GM21423 (cell line): ENCODE data around the gene CELF5.
"Not testable (repeated sequence)": the region's sequence is repeated elsewhere in the genome, so short reads cannot be mapped to it uniquely, and the experiment has no call there.

ENCODE experiments used
- ATAC-seq: cut with Tn5 transposase; IDR thresholded peaks from one replicate; pipeline ENCODE4 v1.9.1; 2021; ENCODE audit warnings: mild to moderate bottlenecking, moderate library complexity; ENCODE audit not compliant: unreplicated experiment

CELF5 gene

DNA sequence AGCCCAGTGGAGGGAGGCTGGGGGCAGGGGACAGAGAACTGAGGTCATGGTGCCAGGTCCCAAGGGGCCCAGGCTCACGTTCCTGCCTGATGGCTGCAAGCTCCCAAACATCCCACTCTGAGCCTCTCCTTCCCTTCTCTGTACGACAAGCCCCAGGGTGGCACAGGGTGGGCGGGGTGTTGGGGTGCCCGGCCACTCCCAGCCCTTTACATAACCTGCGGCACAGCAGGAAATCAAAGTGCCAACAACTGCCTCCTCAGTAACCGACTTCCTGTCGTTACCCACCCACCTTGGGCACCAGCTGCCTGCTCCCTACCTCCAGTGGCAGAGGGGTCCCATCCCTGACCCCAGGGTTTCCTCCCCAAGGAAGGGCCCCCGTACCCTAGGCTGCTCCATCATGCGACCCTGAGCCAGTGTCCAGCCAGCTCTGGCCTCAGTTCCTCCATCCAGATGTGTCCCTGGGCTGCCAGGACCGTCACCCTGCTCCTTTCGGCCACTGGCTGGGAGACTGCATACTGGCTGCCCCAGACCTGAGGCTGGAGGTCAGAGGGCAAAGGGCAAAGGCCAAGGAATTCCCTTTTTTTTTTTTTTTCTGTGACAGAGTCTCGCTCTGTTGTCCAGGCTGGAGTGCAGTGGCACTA is 114.2 kb downstream of the CELF5 start:
- ATAC-seq, result no peak

DNA sequence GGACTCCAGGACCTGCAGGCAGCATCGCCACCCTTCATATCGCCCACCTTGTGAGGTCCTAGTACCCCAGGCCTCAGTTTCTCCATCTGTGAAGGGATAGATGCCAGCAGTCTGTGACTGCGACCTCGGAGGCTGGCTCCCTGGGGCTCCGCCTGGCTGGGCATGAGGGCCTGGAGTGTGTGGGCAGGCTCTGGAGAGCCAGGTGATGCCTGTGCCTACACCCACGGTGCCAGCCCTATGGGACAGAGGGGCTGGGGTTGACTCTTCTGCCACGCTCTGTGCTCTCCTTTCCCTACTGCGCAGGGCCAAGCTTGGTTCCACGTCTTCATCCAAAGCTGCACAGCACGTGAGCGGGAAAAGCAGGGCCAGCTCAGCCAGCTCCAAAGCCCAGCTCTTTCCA is 115.9 kb downstream of the CELF5 start:
- no peak for ATAC-seq

DNA sequence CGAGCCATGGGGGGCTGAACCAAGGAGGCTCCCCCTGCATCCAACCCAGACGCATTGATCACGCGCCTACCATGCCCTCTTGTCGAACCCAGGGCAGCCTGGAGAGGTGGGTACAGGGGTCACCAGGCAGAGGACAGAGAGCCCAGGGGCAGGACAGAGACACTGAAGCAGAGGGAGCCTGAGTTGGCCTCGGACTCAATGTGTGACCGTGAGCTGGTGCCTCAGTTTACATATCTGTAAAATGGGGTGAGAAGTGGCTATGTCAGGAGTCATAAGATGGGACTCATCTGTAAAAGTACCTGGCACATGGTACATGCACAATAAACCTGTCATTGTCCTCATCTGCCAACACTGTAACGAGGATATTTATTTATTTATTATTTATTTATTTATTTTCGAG is 117.8 kb downstream of the CELF5 start:
- no peak for ATAC-seq

DNA sequence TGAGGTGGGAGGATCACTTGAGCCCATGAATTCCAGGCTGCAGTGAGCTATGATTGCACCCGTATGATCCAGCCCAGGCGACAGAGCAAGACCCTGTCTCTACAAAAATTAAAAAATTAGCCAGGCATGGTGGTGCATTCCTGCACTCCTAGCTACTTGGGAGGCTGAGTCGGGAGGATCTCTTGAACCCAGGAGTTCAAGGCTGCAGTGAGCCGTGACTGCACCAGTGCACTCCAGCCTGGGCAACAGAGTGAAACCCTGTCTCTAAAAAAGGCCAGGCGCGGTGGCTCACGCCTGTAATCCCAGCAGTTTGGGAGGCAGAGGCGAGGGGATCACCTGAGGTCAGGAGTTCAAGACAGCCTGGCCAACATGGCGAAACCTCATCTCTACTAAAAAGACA is 118.5 kb downstream of the CELF5 start:
- ATAC-seq, result not testable (repeated sequence)

DNA sequence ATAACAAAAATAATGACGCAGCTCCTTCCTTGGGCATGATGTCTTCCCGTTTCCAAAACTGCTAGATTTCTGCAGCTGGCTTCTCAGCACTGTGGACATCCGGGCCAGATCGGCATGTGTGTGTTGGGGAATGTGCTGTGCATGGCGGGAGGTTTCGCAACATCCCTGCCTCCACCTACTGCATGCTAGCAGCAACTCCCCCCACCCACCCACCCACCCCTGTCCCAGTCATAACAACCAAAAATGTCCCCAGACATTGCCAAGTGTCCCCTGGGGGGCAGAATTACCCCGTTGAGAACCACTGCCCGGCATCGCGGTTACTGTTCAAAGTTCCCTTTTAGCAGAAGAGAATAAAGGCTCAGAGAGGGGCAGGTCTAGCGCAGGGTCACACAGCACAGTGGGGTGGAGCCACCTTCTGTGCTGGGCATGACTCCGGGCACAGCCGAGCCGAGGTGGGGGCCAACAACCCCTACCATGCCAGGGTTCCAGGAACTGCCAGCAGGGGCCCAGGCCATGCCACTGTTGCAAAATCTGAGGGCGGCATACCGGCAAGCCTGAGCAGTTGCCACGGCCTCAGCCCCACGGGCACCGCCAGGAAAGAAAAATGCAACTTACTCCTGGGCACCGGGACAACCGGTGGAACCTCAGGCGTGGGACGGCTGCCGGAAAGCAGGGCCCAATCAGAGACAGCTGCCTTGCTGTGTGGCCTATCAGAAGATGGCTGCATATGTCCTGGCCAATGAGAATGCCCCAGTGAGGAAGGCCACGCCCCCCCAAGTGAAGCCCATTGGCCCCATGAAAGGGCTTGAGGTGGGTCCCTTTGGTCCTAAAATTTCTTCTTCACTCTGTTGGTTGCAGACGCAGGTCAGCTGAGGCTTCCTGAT is 119.4 kb downstream of the CELF5 start:
- ATAC-seq, result no peak

DNA sequence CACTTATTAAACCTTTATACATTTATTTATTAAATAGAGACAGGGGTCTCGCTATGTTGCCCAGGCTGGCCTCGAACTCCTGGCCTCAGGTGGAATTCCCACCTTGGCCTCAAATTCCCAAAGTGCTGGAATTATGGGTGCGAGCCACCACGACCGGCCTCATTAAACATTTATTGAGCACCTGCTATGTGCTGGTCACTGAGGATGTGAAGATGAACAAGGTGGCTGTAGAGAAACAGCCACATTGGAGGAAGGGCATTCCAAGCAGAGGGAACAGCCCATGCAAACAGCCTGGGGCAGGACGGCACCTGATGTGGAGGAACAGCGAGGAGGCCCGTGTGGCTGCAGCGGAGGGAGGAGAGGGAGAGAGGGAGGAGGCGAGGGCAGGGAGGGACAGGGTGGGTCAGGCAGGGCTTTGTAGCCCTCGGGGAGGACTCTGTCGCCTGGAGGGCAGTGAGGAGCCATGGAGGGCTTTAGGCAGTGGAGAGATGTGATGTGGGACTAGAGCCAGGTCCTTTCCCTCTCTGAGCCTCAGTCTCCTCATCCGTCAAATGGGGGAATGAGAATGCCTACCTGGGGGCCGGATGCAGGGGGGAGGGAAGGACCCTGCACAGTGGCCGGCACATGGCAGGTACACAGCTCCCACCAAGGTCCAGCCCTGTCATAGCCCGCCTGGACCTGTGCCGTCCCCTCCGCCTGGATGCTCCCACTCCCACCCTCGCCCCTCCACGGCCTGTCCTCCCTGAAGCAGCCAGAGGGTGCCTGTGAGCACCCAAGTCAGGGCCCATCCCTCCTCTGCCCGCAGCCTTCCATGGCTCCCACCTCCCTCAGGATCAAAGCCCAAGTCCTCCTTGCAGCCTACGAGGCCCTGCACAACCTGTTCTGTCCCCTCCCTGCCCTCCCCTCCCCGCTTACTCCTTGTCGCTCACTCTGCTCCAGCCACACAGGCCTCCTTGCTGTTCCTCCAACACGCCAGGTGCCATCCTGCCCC is 120.4 kb downstream of the CELF5 start:
- no peak for ATAC-seq

DNA sequence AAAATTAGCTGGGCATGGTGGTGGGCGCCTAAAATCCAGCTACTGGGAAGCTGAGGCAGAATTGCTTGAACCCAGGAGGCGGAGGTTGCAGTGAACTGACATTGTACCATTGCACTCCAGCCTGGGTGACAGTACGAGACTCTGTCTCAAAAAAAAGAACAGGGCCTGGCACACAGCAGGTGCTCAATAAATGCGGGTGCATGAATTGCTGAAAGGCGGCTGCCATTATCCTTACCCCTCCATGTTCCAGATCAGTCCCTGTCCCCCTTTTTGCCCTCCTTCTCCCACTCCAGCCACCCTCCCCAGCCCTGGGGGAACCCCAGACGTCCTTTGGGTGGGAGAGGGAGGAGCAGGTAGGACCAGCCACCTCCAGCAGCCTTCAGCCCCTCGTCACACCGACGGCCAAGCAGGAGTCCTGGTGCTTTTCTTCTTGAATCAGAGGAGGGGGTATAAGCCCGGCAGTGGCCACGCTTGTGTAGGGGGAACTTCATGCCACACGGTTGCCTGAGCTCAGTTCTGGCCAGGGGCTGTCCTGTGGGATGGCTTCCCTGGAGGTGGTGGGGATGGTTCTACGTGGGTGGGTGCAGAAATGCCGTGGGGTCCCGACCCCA is 121.5 kb downstream of the CELF5 start:
- ATAC-seq, result no peak
